Stimulated activated CD4-positive, alpha-beta T cell treated with anti-CD3 and anti-CD28 coated beads, Interleukin-1b, Interleukin-23, amount 100 ng/mL, for 48 hours (primary cell): ENCODE data around the gene EN1.

Experiments
- DNase-seq: peaks from one replicate; pipeline ENCODE4 v3.0.0-alpha.2; 2020

The EN1 gene

DNA sequence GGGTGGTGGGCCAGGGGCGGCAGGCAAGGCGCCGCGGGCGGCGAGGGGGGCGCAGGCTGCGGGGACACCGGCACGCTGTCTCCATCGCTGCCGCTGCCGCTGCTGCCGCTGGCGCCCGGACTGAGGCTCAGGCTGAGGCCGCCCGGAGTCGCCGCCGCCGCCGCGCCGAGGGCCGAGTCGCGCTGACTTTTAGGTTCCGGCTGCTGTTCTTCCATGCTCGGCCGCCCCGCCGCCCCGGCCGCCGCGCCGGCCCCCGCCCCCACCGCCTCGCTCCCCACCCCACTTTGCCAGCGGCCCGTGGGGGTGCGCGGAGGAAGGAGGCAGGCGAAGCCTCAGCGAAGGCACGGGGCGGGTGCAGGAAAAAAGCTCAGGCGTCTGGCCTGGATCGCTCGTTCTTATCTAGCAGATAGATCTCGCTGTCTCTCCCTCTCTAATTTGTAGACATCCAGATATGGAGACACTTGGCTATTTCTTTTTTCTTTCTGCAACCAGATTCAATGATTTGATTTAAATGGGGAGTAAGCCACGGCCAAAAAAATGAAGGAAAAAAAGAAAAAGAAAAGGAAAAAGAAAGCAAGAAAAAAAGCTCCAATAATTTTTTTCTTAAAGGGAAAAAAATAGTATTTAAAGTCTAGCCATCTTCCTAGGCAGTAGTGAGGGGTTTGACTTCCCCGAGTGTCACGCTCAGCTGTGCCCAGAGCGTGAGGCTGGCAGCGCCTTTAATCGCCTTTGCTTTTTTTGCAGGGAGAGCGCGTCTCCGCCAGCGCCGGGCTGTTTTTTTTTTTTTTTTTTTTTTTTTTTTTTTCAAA lies at the start of gene EN1:
Gene EN1 (minus strand): TSS at position 696 of the 809 bp plus-strand sequence. CDS start 481 bp downstream, at position 215.
- DNase-seq: no peak

DNA sequence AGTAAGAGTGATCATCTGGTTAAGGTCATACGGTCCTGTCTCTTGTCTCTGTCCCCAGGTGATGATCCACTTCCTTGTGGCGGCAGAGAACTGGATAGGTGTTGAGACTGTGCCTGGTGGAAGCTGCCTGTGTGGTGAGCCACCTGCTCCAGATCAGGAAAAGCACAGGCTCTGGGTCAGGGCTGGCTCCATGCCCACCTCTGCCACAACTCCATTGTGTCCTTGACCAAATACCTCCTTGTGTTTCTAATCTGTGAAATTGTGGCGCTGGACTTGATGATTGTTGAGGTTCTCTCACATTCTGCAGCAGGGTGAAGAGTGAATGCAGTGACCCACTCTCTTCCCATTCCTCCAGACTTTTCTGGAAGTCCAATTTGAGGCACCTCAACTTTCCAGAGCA lies 45.7 kb upstream of the EN1 start:
- no peak for DNase-seq

- no peak for DNase-seq
Measured at GRCh38 chr2:118889995-118890394, 42.5 kb upstream of the EN1 start.

DNA sequence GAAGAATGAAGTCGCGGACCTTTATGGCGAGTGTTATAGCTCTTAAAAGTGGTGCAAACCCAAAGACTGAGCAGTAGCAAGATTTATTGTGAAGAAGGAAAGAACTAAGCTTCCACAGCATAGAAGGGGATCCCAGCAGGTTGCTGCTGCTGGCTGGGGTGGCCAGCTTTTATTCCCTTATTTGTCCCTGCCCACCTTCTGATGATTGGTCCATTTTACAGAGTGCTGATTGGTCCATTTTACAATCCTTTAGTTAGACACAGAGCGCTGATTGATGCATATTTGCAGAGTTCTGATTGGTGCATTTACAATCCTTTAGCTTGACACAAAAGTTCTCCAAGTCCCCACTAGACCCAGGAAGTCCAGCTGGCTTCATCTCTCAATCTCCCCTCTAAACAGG lies 36.3 kb upstream of the EN1 start:
- DNase-seq: no peak

GRCh38 chr2:118882693-118883336 lies 35.4 kb upstream of the EN1 start:
- peak; percentile 68 for DNase-seq

- peak; percentile 65 for DNase-seq
Measured at GRCh38 chr2:118881490-118882129, 34.2 kb upstream of the EN1 start.

- DNase-seq: no peak
Measured at GRCh38 chr2:118880501-118880900, 33.1 kb upstream of the EN1 start.

DNA sequence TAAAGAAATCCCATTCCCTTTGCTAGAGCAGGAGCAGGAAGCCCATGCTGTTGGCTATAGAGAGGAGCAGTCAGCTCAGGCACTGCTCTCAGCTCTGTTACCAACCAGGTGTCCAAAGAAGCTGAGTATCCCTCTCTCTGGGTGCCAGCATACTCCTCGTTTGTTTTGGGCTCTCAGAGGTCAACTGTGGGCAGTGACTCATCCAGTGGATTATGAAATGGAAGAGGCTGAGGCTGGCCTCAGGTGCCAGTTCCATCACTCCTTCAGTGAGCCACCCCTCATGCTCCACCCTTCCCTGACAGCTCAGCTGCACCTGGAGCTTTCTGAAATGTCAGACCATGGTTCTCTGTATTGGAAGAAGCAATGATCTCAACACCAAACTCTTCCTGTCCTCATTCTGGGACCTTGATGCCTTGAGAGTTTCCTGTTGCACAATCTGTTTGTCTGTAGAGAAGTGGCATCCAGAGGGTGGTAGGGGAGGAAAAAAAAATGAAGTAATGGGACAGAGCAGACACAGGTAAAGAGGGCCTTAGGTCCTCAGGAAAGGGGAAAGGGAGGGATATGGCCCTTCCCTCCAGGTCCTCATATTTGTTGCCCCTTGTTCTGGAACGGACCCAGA lies 31.2 kb upstream of the EN1 start:
- DNase-seq: no peak

DNA sequence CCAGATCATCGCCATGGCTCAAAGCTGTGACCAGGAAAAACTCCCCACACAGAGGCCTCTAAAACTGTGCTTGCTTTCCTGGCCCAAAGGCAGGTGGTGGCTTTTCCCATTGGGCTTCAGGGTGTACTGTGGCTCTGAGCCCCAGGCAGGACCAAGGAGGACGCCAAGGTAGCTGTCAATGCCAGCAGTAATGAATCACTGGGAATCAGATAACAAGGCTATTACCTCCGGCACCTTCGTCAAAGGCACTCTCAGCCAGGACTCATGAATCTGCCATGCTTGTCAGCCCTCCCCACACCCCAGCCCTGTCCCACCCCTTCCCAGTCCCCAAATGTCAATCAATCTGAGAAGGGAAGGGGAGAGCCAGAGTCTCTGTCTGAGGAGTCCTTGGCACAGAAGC lies 27.9 kb upstream of the EN1 start:
- no peak for DNase-seq

DNA sequence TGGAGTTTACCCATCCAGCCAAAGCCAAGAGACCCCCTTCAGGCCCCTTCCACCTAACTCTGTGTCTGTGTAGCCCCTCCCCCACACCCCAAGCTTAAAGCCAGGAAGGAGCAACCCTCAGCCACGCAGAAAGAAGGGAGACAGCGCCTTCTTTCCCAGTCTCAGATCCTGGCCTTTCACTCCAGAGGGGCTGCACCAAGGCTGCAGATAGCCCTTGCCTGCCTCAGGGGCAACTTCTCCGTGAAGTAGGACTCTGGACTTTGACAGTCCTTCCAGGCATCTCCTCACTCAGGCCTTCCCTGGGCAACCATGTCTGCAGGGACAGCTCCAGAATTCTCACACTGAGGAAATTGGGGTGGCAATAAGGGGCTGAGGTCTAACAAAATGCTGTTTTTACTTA lies 26.9 kb upstream of the EN1 start:
- no peak for DNase-seq

DNA sequence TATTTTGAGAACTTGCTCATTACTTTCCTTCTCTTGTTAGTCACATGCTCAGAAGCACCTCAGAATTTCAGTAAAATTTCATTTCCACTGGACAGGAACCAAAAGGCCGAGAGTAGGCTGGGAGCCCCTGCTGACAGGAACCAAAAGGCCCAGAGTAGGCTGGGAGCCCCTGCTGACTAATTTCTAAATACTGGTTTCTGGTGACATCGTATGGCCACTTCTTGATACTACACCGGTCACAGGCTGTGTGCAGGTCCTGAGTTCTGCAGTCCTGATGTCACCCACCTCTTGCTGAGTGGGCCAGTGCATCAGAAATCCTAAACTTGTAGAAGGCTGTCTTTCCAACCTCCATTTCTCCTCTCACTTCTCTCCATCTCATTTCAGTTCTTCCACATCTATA lies 17.7 kb upstream of the EN1 start:
- no peak for DNase-seq

GRCh38 chr2:118864207-118864606 lies 16.8 kb upstream of the EN1 start:
- no peak for DNase-seq

DNA sequence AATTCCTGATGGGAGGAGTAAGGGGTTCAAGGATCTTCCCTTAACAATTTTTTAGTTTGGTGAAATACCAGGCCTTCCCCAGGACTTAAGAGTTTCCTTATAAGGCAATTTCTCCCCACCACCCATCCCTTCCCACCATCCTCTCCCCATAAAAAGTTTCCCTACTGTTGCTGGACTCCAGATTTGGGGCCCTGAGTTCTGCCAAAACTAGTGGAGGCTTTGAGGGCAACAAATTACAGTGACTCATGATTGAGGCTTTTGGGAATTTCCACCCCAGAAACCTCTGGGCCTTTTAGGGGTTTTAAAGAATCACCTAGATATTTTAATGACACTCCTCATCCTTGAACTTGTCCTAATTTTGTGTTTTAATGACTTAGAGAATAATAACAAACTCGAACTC lies 14.3 kb upstream of the EN1 start:
- DNase-seq: no peak

GRCh38 chr2:118861242-118861641 lies 13.8 kb upstream of the EN1 start:
- no peak for DNase-seq

DNA sequence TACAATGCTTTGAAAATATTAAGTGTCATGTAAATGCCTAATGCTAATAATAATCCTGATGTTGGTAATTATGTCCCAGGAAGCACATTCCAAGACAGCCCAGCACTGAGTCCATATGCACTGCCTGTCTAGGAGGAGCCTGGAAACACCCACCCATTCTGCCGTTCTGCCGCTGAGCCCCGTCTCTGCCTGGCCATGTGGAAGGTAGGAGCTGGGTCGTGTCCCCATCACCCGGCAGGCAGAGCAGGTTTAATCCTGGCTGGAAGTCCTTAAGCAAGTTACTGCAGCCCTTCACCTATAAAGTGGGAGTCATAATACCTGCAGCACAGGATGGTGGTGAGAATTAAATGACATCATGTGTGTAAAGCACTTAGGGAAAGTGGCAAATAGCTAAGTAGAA lies 13.1 kb upstream of the EN1 start:
- no peak for DNase-seq

DNA sequence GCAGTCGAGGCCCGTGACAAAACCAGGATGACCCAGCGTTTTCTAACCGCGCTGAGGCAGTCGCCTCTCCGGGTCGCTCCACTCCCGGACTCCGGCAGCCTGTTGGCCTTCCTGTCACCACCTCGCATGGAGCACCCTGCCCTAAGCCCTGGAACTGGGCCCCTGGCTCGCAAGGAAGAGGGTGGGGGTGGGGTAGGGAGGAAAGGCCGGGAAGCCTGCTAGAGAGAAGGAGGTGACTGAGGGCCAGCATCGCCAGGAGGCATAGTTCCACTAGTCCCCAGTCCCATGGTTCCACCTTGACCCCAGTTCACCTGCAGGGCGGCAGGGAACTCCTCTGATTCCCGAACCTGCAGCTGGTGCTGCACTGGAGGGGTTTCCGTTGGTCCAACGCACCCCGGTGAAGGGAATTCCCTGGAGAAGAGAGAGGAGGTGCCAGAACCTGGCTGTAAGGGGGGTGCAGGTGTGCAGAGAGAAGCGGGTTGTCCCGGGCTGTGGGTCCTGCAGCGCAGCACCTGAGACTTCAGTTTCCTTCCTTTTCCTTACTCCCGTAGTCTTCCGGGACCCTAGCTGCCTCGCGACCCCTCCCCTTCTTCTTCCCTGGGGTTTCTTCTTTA lies 11.8 kb upstream of the EN1 start:
- no peak for DNase-seq

DNA sequence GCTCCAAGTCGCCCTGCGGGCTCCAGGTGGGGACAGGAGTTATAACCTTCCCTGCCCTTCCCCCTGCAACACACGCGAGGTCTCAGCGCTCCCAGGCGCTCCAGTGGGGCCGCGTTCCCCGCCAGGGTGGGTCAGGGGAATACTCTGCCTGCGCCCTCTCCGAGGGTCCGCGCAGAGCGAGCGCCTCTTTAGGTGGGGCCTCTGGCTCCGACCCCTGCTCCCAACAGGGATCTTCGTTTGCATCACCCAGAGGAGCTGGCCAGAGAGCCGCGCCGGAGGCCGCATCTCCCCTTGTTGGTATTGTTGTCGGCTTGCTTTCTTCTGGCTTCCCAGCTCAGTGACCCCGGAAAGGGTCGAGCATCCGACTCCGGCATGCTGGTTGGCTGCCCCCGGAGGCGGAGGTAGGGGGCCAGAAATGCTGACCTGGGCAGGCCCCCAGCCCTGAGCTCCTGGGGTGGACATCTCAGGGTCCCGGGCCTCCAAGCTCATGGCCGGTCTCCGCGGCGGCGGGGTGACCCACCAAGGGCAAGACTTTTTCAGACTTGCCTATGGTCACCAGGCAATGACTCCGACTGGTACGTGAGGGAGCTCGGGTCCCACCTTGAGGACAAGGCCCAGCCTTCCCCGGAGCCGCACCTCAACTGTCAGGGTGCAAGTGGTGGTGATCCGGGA lies 11.2 kb upstream of the EN1 start:
- no peak for DNase-seq

- DNase-seq: no peak
Measured at GRCh38 chr2:118857677-118858484, 10.4 kb upstream of the EN1 start.

- no peak for DNase-seq
Measured at GRCh38 chr2:118856978-118857676, 9.7 kb upstream of the EN1 start.

DNA sequence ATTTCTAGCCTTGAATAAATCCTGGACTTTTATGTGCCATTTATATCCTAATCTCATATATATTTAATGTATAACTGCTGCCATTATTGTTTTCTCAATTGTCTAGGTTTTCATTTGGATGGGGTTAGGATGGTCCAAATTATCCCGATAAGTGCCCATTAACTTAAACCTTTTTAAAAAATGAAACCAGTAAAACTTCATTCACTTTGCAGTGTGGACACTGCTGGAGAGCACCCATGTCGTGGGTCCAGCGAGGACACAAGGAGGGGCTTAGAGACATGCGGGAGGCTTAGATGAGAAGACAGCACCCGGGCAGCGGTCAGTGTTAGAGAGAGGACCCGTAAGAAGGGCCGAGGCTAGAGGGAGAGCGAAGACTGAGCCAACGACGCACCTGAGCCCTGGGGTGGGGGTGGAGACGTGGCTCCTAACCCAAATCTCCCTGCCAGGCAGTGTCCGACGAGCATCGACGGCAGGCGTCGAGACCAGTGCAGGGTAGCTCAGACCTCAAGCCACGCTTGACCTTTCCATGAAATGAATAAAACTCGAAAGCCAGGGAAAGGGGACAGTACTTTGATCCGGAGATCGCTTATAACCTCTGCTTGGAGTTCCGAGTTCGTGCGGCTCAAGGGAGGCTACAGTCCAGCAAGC lies 9.0 kb upstream of the EN1 start:
- no peak for DNase-seq
